NCI-H510A (cell line): ENCODE results near the gene METTL9.
"Not testable (repeated sequence)": the region's sequence is repeated elsewhere in the genome, so short reads cannot be mapped to it uniquely, and the experiment has no call there.

ENCODE experiments used
- DNase-seq: peaks from one replicate; lab custom pipeline; 2025; lab: John Stamatoyannopoulos, UW

Gene METTL9

DNA sequence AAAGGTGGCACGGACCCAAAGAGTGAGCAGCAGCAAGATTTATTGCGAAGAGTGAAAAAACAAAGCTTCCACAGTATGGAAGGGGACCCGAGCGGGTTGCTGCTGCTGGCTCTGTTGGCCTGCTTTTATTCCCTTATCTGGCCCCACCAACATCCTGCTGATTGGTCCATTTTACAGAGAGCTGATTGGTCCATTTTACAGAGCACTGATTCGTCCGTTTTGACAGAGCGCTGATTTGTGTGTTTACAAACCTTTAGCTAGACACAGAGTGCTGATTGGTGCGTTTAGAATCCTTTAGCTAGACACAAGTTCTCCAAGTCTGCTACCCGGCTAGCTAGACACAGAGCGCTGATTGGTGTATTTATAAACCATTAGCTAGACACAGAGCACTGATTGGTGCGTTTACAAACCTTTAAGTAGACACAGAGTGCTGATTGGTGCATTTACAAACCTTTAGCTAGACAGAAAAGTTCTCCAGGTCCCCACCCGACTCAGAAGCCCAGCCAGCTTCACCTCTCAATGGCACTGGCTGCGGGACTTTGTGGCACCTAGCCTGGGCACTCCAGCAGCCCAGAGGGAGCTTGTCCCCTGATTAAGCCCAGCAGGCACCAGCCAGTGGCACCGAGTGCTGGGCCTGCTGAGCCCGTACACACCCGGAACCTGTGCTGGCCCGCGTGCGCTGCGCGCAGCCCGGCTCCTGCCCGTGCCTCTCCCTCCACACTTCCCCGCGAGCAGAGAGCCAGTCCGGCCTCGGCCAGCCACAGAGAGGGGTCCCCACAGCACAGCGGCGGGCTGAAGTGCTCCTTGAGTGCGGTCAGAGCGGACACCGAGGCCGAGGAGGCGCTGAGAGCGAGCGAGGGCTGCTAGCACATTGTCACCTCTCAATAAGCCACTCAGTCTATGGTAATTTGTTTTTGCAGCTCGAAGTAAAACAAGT lies 37.9 kb downstream of the METTL9 start:
- DNase-seq: no peak

DNA sequence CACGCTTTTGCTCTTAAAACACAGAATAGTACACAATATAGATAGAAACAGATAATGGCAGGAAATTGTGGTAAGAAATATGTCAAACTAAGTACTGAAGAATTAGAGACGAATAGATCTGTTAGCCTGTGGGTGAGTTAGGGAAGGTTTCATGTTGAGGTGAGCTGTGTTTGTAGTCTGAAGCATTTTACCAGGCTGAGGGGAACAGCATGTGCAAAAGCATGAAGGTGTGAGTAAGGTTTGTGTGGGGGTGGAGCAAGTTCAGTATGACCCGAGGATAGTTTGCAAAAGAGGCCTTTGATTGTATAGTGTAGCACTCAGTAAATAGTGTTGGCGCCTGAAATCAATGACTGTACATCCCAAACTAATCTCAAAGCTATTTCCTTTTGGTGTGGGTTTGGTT lies 39.2 kb downstream of the METTL9 start:
- no peak for DNase-seq

DNA sequence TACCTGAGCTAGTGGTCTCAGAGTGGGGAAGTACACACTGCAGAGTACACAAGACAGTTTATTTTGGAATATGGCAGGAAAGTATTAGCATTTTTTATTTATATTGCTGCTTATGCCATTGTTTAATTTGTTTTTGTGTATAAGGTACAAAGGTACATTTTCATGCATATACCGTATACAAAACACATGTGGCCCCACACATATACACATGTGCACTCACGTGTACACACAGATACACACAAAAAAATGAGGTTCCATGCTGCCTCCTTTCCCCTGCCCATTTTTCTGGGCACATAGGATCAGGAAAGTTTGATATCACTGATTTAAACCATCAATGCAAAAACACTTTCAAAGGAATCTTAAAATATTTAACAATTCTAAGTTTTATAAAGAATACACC lies 40.1 kb downstream of the METTL9 start:
- no peak for DNase-seq

DNA sequence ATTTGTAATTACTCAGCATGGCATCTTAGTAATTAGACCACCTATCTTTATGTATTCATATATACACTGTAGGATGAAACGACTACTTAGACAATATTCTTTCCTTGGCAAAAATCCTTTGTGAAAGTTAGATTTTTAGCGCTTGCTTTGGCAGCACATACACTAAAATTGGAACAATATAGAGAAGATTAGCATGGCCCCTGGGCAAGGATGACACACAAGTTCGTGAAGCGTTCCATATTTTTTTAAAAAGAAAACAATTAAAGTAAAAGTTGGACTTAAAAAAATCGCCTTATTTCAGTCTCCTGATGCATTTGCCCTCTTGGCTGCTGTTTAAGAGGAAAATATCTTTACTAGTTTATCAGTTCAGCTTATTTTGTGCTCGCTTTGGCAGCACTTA lies 42.5 kb downstream of the METTL9 start:
- no peak for DNase-seq

DNA sequence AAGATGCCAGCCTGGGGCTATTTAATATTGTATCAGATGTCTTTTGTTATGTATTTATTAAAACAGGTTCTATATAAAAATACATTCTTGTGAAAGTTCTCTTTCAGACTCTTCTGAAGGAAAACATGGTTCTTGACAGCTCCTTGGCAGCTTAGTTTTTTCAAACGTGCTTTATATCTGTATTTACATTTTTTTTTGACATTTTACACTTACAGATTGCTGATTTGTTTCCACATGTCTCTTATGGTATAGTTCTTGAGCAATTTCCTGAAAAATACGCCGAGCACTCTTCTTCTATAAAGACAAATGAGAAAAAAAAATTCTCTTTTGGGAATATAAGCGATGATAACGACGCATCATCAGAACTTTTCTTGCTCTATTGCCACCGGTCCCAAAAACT lies 43.5 kb downstream of the METTL9 start:
- no peak for DNase-seq

DNA sequence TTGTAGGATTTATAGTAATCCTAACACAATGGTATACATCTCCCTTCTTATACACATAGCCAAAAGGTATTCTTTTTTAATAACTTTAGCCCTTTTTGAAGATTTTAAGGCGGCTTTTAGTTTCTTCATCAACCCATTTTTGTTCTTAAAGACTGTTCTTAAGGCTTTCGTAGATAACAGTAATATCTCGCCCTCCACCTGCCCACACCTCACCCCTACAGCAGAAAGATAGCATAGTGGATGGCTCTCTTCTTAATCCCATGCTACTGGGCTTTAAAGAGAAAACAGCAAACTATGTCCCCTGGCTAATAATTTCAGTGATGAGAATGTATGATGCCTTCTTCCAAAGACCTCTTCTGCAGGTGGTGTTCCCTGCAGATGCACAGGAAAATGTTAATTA lies 44.4 kb downstream of the METTL9 start:
- no peak for DNase-seq

DNA sequence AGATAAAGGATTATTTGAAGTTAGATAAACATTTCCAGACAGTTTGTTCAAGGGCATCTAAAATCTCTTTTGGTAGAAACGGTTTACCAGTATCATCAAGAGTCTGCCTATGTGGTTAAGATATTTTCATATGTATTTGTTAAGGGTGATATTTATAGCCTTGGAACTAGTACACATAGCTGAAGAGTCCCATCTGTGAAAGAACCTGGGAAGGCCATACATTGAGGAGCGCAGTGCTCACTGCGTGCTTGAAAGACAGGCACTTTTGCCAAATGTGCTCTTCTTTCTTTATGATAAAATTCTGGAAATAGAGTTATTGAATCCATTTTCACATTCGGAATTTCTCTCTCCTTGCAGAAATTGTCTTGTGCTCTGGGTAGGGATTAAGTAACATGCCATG lies 45.3 kb downstream of the METTL9 start:
- no peak for DNase-seq

DNA sequence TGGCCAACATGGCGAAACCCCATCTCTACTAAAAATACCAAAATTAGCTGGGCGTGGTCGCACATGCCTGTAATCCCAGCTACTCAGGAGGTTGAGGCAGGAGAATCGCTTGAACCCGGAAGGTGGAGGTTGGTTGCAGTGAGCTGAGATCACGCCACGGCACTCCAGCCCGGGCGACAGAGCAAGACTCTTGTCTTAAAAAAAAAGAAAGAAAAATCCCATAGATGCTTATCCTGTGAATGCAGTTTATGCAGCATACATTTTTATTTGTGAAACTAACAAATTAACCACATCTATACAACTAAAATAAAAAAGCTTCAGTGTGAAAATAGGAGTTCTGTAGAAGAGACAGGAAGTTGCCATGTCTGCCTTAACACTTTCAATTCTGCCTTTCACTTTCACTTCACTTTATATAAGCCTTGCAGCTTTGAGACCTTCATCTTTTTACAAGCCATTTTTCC lies 45.9 kb downstream of the METTL9 start:
- no peak for DNase-seq

DNA sequence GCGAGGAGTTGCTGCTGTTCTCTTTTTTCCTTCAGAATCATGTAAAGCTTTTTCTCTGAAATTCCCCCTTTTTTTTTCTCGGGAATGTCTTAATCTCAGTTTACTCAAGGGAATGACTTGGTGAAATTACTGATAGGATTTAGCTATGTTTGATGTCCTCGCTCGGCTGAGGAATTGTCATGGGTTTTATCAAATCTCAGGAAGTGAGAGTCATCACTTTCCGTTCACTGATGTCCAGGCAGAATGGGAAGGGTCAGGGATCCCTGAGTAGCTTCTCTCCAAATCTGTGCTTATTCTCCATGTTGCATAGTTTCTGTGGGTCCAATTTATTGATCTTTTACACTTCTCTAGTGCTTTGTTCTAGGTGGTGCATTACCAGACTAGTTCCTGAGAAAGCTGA lies 46.7 kb downstream of the METTL9 start:
- DNase-seq: no peak

DNA sequence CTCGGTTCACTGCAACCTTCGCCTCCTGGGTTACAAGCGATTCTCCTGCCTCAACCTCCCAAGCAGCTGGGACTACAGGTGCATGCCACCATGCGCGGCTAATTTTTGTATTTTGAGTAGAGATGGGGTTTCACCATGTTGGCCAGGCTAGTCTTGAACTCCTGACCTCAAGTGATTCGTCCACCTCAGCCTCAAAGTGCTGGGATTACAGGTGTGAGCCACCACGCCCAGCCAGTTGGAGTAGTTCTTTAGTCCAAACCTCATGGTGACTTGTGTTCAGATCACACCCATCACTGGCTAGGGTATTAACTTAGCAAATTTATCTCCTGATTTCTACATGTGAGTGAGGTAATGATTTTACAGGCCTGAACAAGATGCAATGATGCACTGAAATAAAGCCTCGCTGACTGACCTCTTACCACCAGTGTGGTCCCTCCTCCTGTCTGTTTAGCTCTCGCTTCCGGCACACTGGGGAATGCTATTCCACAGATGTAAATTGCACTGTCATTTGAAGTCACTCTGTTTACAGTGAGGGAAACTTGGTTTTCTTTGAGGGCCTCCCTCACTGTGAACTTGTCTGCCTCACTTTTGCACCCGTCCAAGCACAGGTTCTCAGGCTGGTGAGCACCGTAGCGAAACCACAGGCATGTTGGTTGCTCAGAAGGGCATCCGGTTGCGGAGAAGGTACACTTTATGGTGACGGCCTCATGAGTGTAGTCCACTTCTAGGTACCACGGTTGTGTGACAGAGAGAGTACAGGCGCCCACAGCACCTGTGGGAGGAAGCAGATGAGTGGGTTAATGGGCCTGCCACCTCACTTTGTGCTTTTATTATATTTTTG lies 47.6 kb downstream of the METTL9 start:
- no peak for DNase-seq

DNA sequence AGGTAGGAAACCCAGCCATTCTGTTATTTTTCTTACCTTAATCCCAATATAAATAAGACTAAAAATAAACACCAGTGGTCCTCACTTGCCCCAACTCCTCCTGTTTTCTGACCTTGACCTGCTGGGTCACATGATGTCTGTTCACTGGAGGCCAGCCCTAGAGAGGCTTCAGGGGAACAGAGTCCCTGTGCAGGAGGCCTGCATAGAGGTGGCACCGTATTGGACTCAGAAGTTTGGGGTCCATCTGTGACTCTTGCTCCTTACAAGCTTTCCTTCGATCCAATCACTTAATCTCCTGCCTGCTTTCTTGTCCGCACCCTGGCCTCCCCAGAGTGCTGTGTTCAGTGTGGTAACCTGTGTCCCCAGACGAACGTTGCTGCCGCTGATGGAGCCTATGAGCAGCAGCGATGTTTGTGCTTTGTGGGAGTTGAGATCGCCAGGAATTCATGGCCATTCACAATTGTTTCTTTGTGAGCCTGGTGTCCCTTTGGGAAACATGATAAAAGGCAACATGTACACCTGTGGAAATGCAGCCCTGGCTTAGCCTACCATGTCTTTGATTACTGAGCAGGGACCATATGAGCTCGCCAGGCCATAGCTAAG lies 48.3 kb downstream of the METTL9 start:
- DNase-seq: no peak

DNA sequence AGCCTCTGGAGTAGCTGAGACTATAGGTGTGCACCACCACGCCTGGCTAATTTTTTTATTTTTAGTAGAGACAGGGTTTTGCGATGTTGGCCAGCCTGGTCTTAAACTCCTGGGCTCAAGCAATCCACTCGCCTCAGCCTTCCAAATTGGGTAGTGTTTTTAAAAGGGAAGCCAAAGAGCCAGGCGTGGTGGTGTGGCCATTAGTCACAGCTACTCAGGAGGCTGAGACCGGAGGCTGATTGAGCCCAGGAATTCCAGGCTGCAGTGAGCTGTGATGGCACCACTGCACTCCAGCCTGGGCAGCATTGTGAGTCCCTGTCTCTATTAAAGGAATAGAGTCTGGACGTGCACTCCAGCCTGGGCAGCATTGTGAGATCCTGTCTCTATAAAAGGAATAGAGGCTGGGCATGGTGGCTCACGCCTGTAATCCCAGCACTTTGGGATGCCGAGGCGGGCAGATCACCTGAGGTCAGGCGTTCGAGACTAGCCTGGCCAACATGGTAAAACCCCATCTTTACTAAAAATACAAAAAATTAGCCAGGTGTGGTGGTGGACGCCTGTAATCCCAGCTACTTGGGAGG lies 50.5 kb downstream of the METTL9 start:
- DNase-seq: not testable (repeated sequence)

DNA sequence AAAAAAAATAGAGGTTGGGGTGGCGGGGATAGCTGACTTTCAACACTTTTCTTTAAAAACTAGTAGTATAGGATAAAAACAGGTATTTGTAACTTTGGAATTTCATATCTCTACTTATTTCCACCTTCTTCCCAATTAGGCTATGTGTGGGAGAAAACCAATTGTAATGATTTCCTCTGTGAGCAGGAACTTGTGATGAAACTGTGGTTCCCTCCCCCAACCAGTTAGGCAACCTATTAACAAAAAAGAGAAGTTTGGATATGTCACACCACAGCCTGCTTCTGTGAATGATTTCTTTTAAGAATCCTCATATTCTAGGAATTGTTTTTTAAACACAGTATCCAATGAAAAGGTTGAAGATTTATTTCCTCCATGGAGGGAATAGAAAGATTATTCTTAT lies 51.1 kb downstream of the METTL9 start:
- DNase-seq: no peak

DNA sequence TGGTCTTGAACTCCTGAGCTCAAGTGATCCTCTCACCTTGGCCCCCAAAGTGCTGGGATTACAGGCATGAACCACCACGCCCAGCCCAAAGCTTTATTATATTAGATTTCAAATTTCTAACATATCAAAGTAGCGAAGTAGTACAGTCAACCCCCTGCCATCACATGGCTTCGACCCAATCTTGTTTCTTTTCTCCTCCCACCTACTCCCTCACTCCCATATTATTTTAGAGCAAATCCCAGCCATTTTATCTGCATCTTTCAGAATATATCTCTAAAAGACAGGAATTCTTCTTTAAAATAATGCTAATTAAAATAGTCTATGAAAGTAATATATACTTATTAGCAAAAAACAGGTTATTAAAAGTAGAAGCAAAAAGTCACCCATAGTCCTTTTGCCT lies 52.1 kb downstream of the METTL9 start:
- DNase-seq: no peak

DNA sequence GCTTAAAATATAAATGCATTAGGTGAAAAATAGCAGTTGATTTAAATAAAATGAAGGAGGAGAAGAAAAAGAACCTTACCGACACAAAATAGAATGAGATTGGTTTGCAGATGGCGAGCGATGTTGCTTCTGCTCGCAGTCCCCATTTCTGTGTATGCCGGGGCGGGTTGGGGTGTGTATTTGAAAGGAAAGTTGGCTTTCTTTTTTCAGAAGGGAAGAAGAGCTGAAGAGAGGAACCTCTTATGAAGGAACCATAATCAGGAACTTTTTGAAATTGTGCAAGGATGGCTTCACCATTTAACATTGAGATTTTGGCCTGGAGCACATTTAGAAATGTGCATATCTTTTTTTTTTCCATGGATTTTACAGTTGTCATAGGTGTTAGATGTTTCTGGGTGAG lies 53.1 kb downstream of the METTL9 start, which contains the start of gene IGSF6:
IGSF6 (minus strand) TSS at position 156 of the 400 bp plus-strand sequence; CDS start at position 146, 10 bp downstream.
- DNase-seq: no peak

DNA sequence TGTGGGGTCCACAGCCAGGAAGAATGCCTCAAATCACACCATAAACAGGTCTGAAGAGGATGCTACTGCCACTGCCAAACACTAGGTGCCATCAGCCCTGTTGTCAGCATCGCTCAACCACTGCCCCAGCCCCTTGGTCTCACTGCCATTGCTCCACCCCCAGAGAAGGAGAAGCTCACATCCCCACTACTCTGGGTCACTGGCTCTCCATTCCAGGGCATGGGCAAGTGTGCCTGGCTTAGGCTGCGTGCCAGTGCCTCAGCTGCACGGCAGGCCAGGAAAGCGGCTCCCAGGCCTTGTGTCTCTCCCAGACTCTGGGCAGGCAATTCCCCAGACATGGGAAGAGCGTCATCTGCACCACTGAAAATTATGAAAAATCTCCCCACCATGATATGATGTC lies 54.2 kb downstream of the METTL9 start:
- DNase-seq: no peak

DNA sequence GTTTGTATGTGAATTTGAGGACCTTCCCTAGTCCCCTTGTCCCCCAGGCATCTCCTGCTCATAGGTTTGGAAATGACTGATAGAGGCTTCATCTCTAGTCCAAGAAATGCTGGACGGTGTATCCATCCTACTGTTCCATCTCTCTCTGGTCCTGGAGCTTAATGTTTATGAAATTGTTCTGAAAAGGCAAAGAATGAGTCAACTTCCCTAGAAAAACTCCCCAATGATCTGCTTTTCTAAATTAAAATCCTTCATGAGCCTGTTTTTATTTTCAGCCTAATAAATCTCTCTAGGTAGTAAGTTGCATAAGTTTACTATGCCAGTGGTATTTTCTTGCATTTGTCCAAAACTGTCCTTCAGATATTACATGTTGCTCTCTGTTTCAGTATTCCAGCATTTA lies 55.1 kb downstream of the METTL9 start:
- no peak for DNase-seq

DNA sequence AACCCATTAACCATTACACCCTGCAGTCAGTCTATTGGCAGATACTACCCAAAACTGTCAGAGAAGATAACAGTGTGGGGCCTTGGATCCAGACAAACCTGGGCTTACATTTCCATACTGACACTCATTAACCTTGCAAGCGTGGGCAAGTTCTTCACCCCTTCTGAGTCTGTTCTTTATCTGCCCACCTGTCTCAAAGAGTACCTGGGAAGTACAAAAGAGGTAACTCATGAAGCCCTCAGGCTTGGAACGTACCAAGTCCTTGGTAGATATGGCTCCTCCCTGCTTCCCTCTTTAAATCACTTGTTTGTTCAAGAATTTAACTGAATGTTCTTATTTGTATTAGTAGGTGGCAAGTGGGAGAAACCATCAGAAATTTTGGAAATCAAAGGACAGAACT lies 55.5 kb downstream of the METTL9 start:
- DNase-seq: no peak

DNA sequence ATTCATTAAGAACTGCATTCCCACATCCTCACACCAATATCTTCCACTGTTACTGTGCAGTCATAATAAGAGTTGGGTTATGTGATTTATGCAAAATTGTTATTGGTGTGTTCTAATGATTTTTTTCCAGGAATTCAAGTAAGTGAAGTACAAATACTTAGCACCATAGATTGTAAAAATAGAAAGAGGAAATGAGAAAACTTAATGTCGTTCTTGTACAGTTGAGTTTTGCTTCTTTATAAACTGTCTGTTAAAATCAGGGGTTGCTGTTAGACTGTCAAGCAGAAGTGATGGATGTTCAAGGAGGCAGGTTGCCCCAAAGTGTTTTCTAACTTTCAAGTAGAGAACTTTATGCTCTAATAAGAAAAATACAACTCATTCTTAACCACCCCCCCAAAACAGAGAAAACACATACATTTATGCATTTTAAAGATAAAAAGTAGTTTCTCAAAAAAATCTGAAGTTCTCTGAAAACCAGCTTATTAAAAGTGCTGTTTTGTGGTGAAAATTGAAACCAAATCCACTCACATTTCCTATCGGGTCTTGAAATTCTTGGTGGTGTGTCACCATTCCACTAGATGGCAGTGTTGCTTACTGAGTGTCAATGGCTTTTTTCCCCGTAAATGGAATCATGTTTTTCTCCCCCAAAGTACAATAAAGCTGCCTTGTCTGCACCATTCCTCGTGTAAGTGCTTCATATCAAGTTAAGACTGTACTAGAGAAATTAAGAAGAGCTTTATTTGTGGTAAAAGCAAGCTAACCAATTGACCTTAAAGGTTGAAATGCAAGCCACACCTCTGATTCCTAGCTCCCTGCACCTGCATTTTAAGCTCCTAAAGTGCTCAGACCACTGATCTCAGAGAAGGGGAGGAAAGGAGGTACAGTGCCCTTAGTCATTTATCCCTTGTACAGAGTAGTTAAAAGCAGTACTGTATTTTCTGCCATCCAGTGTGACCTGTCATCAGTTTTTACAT lies 57.7 kb downstream of the METTL9 start:
- no peak for DNase-seq

DNA sequence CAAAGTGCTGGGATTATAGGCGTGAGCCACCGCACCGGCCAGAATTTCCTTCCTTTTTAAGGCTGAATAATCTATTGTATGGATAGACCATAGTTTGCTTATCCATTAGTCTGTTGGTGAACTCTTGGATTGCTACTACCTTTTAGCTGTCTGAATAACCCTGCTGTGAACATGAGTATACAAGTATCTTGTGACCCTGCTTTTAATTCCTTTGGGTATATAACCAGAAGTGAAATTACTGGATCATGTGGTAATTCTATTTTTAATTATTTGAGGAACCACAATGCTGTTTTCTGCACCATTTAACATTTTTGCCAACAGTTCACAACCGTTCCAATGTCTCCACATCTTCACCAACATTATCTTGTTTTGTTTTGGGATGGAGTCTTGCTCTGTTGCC lies 59.7 kb downstream of the METTL9 start:
- no peak for DNase-seq
